ENCODE measurements around the gene PLXDC2. TPM values are rescaled to one million over a fixed set of nuclear protein-coding genes. Genes with fewer than 3 reads are reported as not detected.

PLXDC2 gene
- total RNA-seq, 1 experiment from 2014 or later: 0.20 TPM

DNA sequence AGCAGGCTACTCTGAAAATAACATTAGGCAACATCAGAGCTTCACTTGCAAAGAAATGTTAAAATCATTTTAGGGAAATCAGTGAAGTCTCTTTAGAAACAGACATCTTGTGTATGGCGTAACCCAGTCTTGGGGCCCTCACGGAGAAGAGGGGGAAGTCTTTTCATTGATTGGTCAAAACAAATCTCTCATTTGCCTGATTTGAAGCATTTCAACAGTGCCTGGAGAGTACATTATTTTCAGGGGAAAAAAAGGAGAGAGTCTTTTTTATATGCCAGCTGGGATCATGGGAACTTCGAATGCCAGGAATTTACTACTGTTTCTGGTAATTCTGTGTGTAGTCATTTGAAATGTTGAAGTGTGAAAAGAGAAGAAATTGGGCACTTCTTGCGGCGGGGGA is 471.4 kb downstream of the PLXDC2 start:
- TF ChIP-seq, protein P1, sequence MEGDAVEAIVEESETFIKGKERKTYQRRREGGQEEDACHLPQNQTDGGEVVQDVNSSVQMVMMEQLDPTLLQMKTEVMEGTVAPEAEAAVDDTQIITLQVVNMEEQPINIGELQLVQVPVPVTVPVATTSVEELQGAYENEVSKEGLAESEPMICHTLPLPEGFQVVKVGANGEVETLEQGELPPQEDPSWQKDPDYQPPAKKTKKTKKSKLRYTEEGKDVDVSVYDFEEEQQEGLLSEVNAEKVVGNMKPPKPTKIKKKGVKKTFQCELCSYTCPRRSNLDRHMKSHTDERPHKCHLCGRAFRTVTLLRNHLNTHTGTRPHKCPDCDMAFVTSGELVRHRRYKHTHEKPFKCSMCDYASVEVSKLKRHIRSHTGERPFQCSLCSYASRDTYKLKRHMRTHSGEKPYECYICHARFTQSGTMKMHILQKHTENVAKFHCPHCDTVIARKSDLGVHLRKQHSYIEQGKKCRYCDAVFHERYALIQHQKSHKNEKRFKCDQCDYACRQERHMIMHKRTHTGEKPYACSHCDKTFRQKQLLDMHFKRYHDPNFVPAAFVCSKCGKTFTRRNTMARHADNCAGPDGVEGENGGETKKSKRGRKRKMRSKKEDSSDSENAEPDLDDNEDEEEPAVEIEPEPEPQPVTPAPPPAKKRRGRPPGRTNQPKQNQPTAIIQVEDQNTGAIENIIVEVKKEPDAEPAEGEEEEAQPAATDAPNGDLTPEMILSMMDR (IDR thresholded peaks at IDR 0.05 in 2 of 3, conservative IDR thresholded peaks at IDR 0.05 in 1 of 3; ENCODE audit: borderline replicate concordance in 1 of 3, insufficient read depth in 1 of 3, low read depth in 2 of 3, low read length in 2 of 3): no peak
- CTCF ChIA-PET: no interaction called here
- no peaks in the 10 kb centered on the region for H4K20me1 ChIP-seq (ENCODE audit: insufficient read depth)
- no peak overlapping the region for H3K4me2 ChIP-seq (ENCODE audit: low read length)
- intact Hi-C loops (cut with micrococcal nuclease): no loop called here
- RAD21 ChIA-PET (ENCODE audit: low non-redundant PET in 1 of 2, low total read pairs in 2 of 2, uncharacterized antibody in 2 of 2, unreplicated experiment in 2 of 2): no interaction called here
- no peaks in the 10 kb centered on the region for H3K36me3 ChIP-seq (ENCODE audit: control insufficient read depth in 1 of 2, insufficient read depth in 2 of 2, low read length in 2 of 2)
- H3K79me2 ChIP-seq (ENCODE audit: insufficient read depth, low read length): no peaks in the 10 kb centered on the region
- H3K9me3 ChIP-seq (ENCODE audit: control insufficient read depth in 1 of 2, insufficient read depth in 1 of 2, low read depth in 1 of 2, low read length in 2 of 2): peaks cover 3 to 17% of the 10 kb centered on the region in 2 experiments; a peak in 2 of 4 replicates
- H3K9ac ChIP-seq (ENCODE audit: low read length): no peak overlapping the region
- H2AFZ ChIP-seq (ENCODE audit: low read depth, low read length, poor library complexity, severe bottlenecking): no peak overlapping the region
- H3K27me3 ChIP-seq (ENCODE audit: insufficient read depth, low read length): no peaks in the 10 kb centered on the region
- no peaks in the 10 kb centered on the region for H3K9me2 ChIP-seq (ENCODE audit: insufficient read depth)
- no peaks in the 10 kb centered on the region for H3K4me1 ChIP-seq (ENCODE audit: control insufficient read depth in 1 of 2, insufficient read depth in 2 of 2, low read length in 2 of 2)
- H3K4me3 ChIP-seq (replicated peaks in 1 of 2; ENCODE audit: low read depth in 1 of 2, low read length in 2 of 2): no peak overlapping the region
- DNase-seq (ENCODE audit: low read depth, low spot score) (no peak), ATAC-seq (no peak)
- H3K27ac ChIP-seq (ENCODE audit: low read depth, low read length): no peak overlapping the region
- POLR2A ChIA-PET: no interaction called here
- BruUV-seq (replicated peaks): no TSS peak

DNA sequence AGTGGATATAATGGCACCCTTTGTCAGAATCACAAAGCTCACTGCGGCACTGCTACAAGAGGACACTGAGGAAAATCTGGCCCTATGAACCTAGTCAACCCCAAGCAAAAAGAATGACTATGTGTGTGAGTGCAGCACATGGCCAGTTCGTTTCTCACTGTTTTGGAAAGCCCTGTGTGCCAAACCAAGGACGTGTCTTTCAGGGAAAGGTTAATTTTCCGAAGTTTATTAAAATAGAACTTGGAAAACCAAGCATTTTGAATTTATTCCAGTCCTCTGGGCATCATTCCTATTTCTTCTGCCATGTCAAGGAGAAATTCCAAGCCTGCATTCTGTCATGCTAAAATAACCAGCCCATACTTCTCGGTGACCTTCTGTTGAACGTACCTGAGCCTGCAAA is 471.8 kb downstream of the PLXDC2 start:
- H3K9me3 ChIP-seq (ENCODE audit: control insufficient read depth in 1 of 2, insufficient read depth in 1 of 2, low read depth in 1 of 2, low read length in 2 of 2): peaks cover 3 to 17% of the 10 kb centered on the region in 2 experiments; a peak in 2 of 4 replicates
- ATAC-seq (no peak), DNase-seq (ENCODE audit: low read depth, low spot score) (no peak)
- no peaks in the 10 kb centered on the region for H3K9me2 ChIP-seq (ENCODE audit: insufficient read depth)
- H2AFZ ChIP-seq (ENCODE audit: low read depth, low read length, poor library complexity, severe bottlenecking): no peak overlapping the region
- CTCF ChIA-PET: no interaction called here
- no peak overlapping the region for H3K4me3 ChIP-seq (replicated peaks in 1 of 2; ENCODE audit: low read depth in 1 of 2, low read length in 2 of 2)
- no peak overlapping the region for H3K9ac ChIP-seq (ENCODE audit: low read length)
- RAD21 ChIA-PET (ENCODE audit: low non-redundant PET in 1 of 2, low total read pairs in 2 of 2, uncharacterized antibody in 2 of 2, unreplicated experiment in 2 of 2): no interaction called here
- H3K79me2 ChIP-seq (ENCODE audit: insufficient read depth, low read length): no peaks in the 10 kb centered on the region
- H3K4me2 ChIP-seq (ENCODE audit: low read length): no peak overlapping the region
- intact Hi-C loops (cut with micrococcal nuclease): no loop called here
- no peaks in the 10 kb centered on the region for H3K36me3 ChIP-seq (ENCODE audit: control insufficient read depth in 1 of 2, insufficient read depth in 2 of 2, low read length in 2 of 2)
- POLR2A ChIA-PET: no interaction called here
- no peak for TF ChIP-seq FOSL1 (IDR thresholded peaks at IDR 0.05; ENCODE audit: low read depth)
- H3K27me3 ChIP-seq (ENCODE audit: insufficient read depth, low read length): no peaks in the 10 kb centered on the region
- H3K27ac ChIP-seq (ENCODE audit: low read depth, low read length): no peak overlapping the region
- BruUV-seq (replicated peaks): no TSS peak
- H3K4me1 ChIP-seq (ENCODE audit: control insufficient read depth in 1 of 2, insufficient read depth in 2 of 2, low read length in 2 of 2): no peaks in the 10 kb centered on the region
- no peaks in the 10 kb centered on the region for H4K20me1 ChIP-seq (ENCODE audit: insufficient read depth)

Measured in HCT116 (cell line).